Muscle layer of duodenum (tissue), 2 donors: ENCODE measurements around the gene KLC3.
"Not testable (repeated sequence)": the region's sequence is repeated elsewhere in the genome, so short reads cannot be mapped to it uniquely, and the experiment has no call there.

Experiments used
- H3K27ac ChIP-seq: one replicate; pipeline ENCODE4 v1.7.0; 2013; ENCODE audit warnings: mild to moderate bottlenecking, low read length
- H3K27me3 ChIP-seq: one replicate; pipeline ENCODE4 v1.7.0; 2013; ENCODE audit warnings: low read depth, mild to moderate bottlenecking, control low read depth, low read length
- H3K36me3 ChIP-seq, 2 donors: one replicate each; pipeline ENCODE4 v1.7.0; 2013; ENCODE audit warnings: low read length in 2 of 2, control low read depth in 1 of 2, mild to moderate bottlenecking in 1 of 2; ENCODE audit not compliant: insufficient read depth in 2 of 2, control insufficient read depth in 1 of 2
- H3K4me1 ChIP-seq, 2 donors: one replicate each; pipeline ENCODE4 v1.7.0; 2013; ENCODE audit warnings: low read length in 2 of 2, mild to moderate bottlenecking in 2 of 2, control low read depth in 1 of 2, moderate library complexity in 1 of 2; ENCODE audit not compliant: insufficient read depth in 2 of 2, control insufficient read depth in 1 of 2
- H3K4me3 ChIP-seq, 2 donors: one replicate each; pipeline ENCODE4 v1.7.0; 2013; ENCODE audit warnings: low read length in 2 of 2, low read depth in 1 of 2, mild to moderate bottlenecking in 1 of 2
- H3K9me3 ChIP-seq, 2 donors: one replicate each; pipeline ENCODE4 v1.7.0; 2013; ENCODE audit warnings: low read length in 2 of 2, control low read depth in 1 of 2, mild to moderate bottlenecking in 1 of 2; ENCODE audit not compliant: control insufficient read depth in 1 of 2
- donor health status: healthy.

Gene KLC3

GRCh38 chr19:45320997-45321775, 19.4 kb upstream of the KLC3 start:
- Histone ChIP-seq H3K9me3 (no peaks in the 10 kb centered on the region), H3K4me1 (peaks cover 0 to 16% of the 10 kb centered on the region in 2 donors), H3K27ac (no peak overlapping the region), H3K4me3 (no peak overlapping the region), H3K36me3 (no peaks in the 10 kb centered on the region), H3K27me3 (peaks cover 15% of the 10 kb centered on the region)

DNA sequence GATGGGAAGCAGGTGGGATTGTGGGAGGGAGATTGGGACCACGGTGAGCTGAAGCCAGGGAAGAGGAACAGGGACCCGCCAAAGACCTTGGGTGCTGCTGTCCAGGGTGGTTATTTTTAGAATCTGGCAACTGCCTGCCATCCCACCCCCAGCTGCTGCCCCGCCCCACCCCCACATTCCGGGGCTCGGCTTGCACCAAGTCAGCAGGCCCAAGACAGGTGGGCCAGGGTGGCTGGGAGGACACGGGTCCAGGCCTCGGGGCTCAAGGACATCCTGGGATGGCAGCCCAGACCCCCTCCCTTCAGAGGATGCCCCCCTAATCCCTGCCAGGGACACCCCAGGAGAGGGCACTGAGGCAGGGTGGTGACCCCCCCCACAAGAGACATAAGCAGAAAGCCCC, 18.7 kb upstream of the KLC3 start:
- H3K36me3 ChIP-seq: no peaks in the 10 kb centered on the region
- H3K9me3 ChIP-seq: no peaks in the 10 kb centered on the region
- peaks cover 0 to 21% of the 10 kb centered on the region in 2 donors for H3K4me1 ChIP-seq
- H3K27me3 ChIP-seq: peaks cover 15% of the 10 kb centered on the region
- H3K4me3 ChIP-seq: no peak overlapping the region
- no peak overlapping the region for H3K27ac ChIP-seq

DNA sequence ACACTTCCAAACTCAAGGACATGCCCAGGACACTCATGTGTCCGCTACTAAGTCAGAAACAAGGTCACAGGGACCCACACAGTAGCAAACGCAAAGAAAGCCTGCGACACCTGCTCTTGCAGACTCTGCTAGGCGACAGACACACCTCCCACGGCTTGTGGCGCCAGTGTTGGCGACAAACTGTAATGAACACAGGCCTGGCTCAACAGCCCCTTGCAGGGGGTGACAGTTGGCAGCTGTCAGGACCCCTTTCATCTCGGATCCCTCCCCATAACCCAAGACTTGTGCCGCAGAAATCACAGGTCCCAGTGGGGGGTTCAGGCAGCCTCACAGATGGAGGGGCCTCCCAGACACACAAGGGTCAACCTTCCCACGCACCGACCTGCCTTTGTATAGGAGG, 18.2 kb upstream of the KLC3 start:
- peaks cover 15% of the 10 kb centered on the region for H3K27me3 ChIP-seq
- no peak overlapping the region for H3K4me3 ChIP-seq

DNA sequence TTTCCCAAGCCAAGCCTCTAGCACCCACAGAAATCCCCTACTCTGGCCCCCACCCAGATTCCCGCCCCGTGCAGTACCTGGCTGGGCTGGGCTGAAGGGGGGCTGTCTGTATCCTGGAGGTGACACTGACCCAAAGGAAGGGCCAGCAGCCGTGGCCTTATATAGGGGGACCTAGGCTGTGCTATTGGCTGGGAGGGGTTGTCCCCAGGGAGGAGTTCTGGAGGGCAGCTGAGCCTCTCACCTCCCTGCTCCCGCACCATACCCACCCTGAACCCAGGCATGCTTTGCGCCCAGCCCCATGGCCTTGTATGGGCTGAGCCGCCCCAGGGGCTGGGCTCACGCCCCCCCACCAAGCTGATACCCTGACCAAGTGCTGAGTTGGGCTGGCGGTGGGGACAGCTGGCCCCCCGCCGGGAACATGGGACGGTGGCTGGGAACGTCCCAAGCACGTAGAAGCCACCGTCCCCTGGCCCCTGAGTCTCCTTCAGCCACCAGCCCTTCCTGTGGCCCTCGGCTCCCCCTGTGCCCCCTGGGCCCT, 17.7 kb upstream of the KLC3 start, which contains the start of gene CKM:
CKM (minus strand) TSS at position 132 of the 538 bp plus-strand sequence. CDS start 3,162 bp downstream, outside the sequence.
- Histone ChIP-seq H3K4me1 (peaks cover 0 to 21% of the 10 kb centered on the region in 2 donors), H3K9me3 (no peaks in the 10 kb centered on the region), H3K27ac (no peak within 1 kb of the TSS), H3K4me3 (peak within 1 kb of the TSS in 1 of 2 donors; percentile 60), H3K27me3 (peaks cover 15% of the 10 kb centered on the region), H3K36me3 (no peaks in the 10 kb centered on the region)

More for the DNA sequence above, 18.2 kb upstream of the KLC3 start:
- Histone ChIP-seq H3K36me3 (no peaks in the 10 kb centered on the region), H3K27ac (no peak overlapping the region), H3K9me3 (no peaks in the 10 kb centered on the region), H3K4me1 (peaks cover 0 to 21% of the 10 kb centered on the region in 2 donors)

GRCh38 chr19:45323671-45324081, 16.9 kb upstream of the KLC3 start:
- Histone ChIP-seq H3K27me3 (peaks cover 15% of the 10 kb centered on the region), H3K9me3 (no peaks in the 10 kb centered on the region), H3K36me3 (no peaks in the 10 kb centered on the region), H3K27ac (no peak overlapping the region), H3K4me3 (peak overlapping the region; percentile 8 to 60), H3K4me1 (peaks cover 0 to 21% of the 10 kb centered on the region in 2 donors)

- Histone ChIP-seq H3K27ac (no peak overlapping the region), H3K4me1 (peaks cover 0 to 21% of the 10 kb centered on the region in 2 donors), H3K36me3 (no peaks in the 10 kb centered on the region), H3K27me3 (peaks cover 15% of the 10 kb centered on the region), H3K4me3 (peak overlapping the region; percentile 8 to 60), H3K9me3 (no peaks in the 10 kb centered on the region)
Observed at GRCh38 chr19:45324349-45324907, 16.1 kb upstream of the KLC3 start.

DNA sequence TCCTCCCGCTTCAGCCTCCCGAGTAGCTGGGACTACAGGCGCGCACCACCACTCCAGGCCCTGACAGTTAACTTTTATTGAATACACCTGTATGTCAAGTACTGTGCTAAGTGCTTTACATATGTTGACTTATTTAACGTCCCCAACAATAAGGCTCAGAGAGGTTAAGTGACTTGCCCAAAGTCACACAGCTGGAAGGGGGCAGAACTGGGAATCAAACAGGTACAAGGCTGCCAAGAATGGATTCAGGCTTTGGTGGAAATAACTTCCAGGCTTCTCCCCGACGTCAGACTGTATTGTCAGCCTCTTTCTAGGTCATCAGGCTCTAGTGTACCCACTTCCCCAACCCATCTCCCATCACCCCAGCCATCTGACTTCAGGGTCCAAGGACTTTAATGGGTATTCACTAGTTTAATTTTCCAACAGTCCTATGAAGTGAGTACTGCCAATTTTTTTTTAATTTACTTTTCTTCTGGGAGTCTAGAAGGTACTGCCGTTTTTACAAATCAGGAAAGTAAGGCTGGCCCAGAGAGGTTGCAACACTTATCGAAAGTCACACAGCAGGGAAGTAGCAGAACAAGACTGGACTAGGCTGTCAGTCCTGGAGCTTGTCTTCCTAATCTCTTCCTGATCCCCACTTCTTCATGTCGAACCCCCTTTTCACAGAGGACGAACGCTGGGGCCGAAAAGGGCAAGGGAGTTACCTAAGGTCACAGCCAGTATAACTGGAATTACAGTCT, 13.0 kb upstream of the KLC3 start:
- H3K9me3 ChIP-seq: no peaks in the 10 kb centered on the region
- H3K27me3 ChIP-seq: peaks cover 15% of the 10 kb centered on the region
- peaks cover 0 to 21% of the 10 kb centered on the region in 2 donors for H3K4me1 ChIP-seq
- no peak overlapping the region for H3K4me3 ChIP-seq
- no peak overlapping the region for H3K27ac ChIP-seq
- no peaks in the 10 kb centered on the region for H3K36me3 ChIP-seq

- H3K27me3 ChIP-seq: no peaks in the 10 kb centered on the region
- no peak overlapping the region for H3K27ac ChIP-seq
- no peak overlapping the region for H3K4me3 ChIP-seq
- H3K9me3 ChIP-seq: no peaks in the 10 kb centered on the region
- peaks cover 0 to 2% of the 10 kb centered on the region in 2 donors for H3K4me1 ChIP-seq
- no peaks in the 10 kb centered on the region for H3K36me3 ChIP-seq
Observed at GRCh38 chr19:45331411-45331810, 9.1 kb upstream of the KLC3 start.

DNA sequence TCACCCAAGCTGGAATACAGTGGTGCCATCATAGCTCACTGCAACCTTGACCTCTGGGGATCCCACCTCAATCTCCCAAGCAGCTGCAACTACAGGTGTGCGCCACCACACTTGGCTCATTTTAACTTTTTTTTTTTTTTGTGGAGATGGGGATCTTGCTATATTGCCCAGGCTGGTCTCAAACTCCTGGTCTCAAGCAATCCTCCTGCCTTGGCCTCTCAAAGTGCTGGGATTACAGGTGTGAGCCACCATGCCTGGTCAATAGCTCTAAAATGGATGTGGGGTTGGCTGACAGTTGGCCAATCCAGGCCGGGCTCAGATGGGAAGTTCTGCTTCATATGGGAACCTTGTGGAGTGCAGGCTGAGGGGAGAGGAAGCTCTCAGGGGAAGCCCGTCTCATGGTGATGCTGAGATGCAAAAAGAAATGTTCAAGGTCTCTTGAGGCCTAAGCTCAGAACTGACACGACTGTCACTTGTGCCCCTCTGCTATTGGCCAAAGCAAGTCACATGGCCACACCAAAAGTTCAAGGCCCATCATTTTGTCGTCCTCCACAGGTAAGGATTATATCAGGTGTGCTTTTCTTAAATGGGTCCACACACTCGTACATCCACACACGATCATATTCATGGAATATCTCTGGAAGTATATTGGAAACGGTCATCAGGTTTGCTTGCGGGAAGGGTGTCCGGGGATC, 6.8 kb upstream of the KLC3 start:
- no peaks in the 10 kb centered on the region for H3K9me3 ChIP-seq
- H3K27ac ChIP-seq: no peak overlapping the region
- H3K4me1 ChIP-seq: peaks cover 0 to 2% of the 10 kb centered on the region in 2 donors
- no peaks in the 10 kb centered on the region for H3K36me3 ChIP-seq
- H3K4me3 ChIP-seq: no peak overlapping the region
- no peaks in the 10 kb centered on the region for H3K27me3 ChIP-seq

GRCh38 chr19:45334881-45335280, 5.7 kb upstream of the KLC3 start:
- not testable (repeated sequence) for H3K4me1 ChIP-seq, H3K9me3 ChIP-seq, H3K4me3 ChIP-seq, H3K36me3 ChIP-seq, H3K27me3 ChIP-seq, H3K27ac ChIP-seq
